HepG2 (cell line): ENCODE measurements around the gene NBR1. TPM values are rescaled to one million over a fixed set of nuclear protein-coding genes. Genes with fewer than 3 reads are reported as not detected.

Experiments used
- E2F5 ChIP-seq: sonication (generic); formaldehyde crosslinking; conservative IDR thresholded peaks from 2 replicates; pipeline ENCODE4 v1.4.0; 2020; ENCODE audit warnings: missing genetic modification reagents
- FOXJ3 ChIP-seq: sonication (generic); formaldehyde crosslinking; IDR thresholded peaks from 2 replicates; pipeline ENCODE4 v1.4.0; 2020; ENCODE audit warnings: missing genetic modification reagents, mild to moderate bottlenecking, borderline replicate concordance
- RXRA ChIP-seq: sonication (generic); formaldehyde crosslinking; IDR thresholded peaks from 2 replicates; pipeline ENCODE4 v1.5.1; 2020; ENCODE audit warnings: missing genetic modification reagents
- SRY ChIP-seq: sonication (generic); formaldehyde crosslinking; IDR thresholded peaks from 2 replicates; pipeline ENCODE4 v1.8.0; 2022; ENCODE audit warnings: mild to moderate bottlenecking, missing genetic modification reagents
- THRA ChIP-seq: sonication (generic); formaldehyde crosslinking; IDR thresholded peaks from 2 replicates; pipeline ENCODE4 v1.4.0; 2020; ENCODE audit warnings: missing genetic modification reagents, borderline replicate concordance
- ZNF652 ChIP-seq: IDR thresholded peaks from 2 replicates; pipeline ENCODE4 v1.6.1; 2016; ENCODE audit warnings: low read depth, borderline replicate concordance
- ZNF747 ChIP-seq: sonication (generic); formaldehyde crosslinking; IDR thresholded peaks from 2 replicates; pipeline ENCODE4 v1.8.1; 2023; ENCODE audit warnings: missing genetic modification reagents, mild to moderate bottlenecking, borderline replicate concordance
- ZNF770 ChIP-seq: sonication (generic); formaldehyde crosslinking; IDR thresholded peaks from 2 replicates; pipeline ENCODE4 v1.5.0; 2020; ENCODE audit warnings: mild to moderate bottlenecking, missing genetic modification reagents
- ZSCAN21 ChIP-seq: sonication (generic); formaldehyde crosslinking; IDR thresholded peaks from 2 replicates; pipeline ENCODE4 v1.8.0; 2022; ENCODE audit warnings: mild to moderate bottlenecking, missing genetic modification reagents, moderate library complexity, borderline replicate concordance
- polyA plus RNA-seq, 8 experiments: library from polyadenylated mRNA; depleted of rRNA in 3 of 8; stranded (reverse) in 7 of 8; unstranded in 1 of 8; fragments of >200 nt; fragmentation: Illumina TruSeq in 4 of 8; extraction: Trizol in 4 of 8; gene quantifications; 2 replicates each; pipeline versions ENCODE4 v1.2.1 to v1.2.3, GENCODE V29; 2011 to 2016; ENCODE audit warnings: low read depth in 4 of 8, missing spikeins in 1 of 8, mixed read lengths in 1 of 8; ENCODE audit not compliant: insufficient read depth in 1 of 8
- total RNA-seq, 5 experiments: library from RNA; depleted of rRNA; stranded (reverse); fragments of >200 nt; fragmentation: Illumina TruSeq; extraction: Trizol; gene quantifications; 2 replicates each; pipeline ENCODE4 v1.2.3, GENCODE V29; 2016; ENCODE audit warnings: low read depth in 1 of 5
- TF ChIP-seq, protein P1 (sequence below): sonication (generic); formaldehyde crosslinking; IDR thresholded peaks from 2 replicates; pipeline ENCODE4 v1.5.0; 2020; ENCODE audit warnings: missing genetic modification reagents
- TF ChIP-seq, protein P2 (sequence below): sonication (generic); formaldehyde crosslinking; IDR thresholded peaks from 2 replicates; pipeline ENCODE4 v1.9.0; 2021; ENCODE audit warnings: mild to moderate bottlenecking, missing genetic modification reagents
- TF ChIP-seq, protein P3 (sequence below): sonication (generic); formaldehyde crosslinking; IDR thresholded peaks from 2 replicates; pipeline ENCODE4 v1.4.0; 2020; ENCODE audit warnings: missing genetic modification reagents

The NBR1 gene
- total and polyA plus RNA-seq, 2 of the 13 experiments (the other 11 are each of a cell fraction or from before 2014, with no cell fraction given), result 51.7 to 121 TPM

GRCh38 chr17:43171586-43172487, 823 bp downstream of the NBR1 start (continued):
- TF ChIP-seq, protein P1, sequence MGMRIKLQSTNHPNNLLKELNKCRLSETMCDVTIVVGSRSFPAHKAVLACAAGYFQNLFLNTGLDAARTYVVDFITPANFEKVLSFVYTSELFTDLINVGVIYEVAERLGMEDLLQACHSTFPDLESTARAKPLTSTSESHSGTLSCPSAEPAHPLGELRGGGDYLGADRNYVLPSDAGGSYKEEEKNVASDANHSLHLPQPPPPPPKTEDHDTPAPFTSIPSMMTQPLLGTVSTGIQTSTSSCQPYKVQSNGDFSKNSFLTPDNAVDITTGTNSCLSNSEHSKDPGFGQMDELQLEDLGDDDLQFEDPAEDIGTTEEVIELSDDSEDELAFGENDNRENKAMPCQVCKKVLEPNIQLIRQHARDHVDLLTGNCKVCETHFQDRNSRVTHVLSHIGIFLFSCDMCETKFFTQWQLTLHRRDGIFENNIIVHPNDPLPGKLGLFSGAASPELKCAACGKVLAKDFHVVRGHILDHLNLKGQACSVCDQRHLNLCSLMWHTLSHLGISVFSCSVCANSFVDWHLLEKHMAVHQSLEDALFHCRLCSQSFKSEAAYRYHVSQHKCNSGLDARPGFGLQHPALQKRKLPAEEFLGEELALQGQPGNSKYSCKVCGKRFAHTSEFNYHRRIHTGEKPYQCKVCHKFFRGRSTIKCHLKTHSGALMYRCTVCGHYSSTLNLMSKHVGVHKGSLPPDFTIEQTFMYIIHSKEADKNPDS (CRISPR knock-in tag), result no peak
- TF ChIP-seq, protein P2, sequence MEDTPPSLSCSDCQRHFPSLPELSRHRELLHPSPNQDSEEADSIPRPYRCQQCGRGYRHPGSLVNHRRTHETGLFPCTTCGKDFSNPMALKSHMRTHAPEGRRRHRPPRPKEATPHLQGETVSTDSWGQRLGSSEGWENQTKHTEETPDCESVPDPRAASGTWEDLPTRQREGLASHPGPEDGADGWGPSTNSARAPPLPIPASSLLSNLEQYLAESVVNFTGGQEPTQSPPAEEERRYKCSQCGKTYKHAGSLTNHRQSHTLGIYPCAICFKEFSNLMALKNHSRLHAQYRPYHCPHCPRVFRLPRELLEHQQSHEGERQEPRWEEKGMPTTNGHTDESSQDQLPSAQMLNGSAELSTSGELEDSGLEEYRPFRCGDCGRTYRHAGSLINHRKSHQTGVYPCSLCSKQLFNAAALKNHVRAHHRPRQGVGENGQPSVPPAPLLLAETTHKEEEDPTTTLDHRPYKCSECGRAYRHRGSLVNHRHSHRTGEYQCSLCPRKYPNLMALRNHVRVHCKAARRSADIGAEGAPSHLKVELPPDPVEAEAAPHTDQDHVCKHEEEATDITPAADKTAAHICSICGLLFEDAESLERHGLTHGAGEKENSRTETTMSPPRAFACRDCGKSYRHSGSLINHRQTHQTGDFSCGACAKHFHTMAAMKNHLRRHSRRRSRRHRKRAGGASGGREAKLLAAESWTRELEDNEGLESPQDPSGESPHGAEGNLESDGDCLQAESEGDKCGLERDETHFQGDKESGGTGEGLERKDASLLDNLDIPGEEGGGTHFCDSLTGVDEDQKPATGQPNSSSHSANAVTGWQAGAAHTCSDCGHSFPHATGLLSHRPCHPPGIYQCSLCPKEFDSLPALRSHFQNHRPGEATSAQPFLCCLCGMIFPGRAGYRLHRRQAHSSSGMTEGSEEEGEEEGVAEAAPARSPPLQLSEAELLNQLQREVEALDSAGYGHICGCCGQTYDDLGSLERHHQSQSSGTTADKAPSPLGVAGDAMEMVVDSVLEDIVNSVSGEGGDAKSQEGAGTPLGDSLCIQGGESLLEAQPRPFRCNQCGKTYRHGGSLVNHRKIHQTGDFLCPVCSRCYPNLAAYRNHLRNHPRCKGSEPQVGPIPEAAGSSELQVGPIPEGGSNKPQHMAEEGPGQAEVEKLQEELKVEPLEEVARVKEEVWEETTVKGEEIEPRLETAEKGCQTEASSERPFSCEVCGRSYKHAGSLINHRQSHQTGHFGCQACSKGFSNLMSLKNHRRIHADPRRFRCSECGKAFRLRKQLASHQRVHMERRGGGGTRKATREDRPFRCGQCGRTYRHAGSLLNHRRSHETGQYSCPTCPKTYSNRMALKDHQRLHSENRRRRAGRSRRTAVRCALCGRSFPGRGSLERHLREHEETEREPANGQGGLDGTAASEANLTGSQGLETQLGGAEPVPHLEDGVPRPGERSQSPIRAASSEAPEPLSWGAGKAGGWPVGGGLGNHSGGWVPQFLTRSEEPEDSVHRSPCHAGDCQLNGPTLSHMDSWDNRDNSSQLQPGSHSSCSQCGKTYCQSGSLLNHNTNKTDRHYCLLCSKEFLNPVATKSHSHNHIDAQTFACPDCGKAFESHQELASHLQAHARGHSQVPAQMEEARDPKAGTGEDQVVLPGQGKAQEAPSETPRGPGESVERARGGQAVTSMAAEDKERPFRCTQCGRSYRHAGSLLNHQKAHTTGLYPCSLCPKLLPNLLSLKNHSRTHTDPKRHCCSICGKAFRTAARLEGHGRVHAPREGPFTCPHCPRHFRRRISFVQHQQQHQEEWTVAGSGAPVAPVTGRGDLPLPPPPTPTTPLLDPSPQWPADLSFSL (CRISPR knock-in tag), result no peak
- no peak for TF ChIP-seq E2F5 (CRISPR knock-in tag)
- no peak for TF ChIP-seq FOXJ3
- no peak for TF ChIP-seq RXRA
- no peak for TF ChIP-seq ZSCAN21 (CRISPR knock-in tag)
- TF ChIP-seq ZNF652 (CRISPR knock-in tag), result peak; percentile 96
- 0 out of 2 replicates have a peak, but pooled peaks have one; percentile 21 for TF ChIP-seq SRY
- peak; percentile 85 for TF ChIP-seq ZNF770 (CRISPR knock-in tag)
- TF ChIP-seq, protein P3, sequence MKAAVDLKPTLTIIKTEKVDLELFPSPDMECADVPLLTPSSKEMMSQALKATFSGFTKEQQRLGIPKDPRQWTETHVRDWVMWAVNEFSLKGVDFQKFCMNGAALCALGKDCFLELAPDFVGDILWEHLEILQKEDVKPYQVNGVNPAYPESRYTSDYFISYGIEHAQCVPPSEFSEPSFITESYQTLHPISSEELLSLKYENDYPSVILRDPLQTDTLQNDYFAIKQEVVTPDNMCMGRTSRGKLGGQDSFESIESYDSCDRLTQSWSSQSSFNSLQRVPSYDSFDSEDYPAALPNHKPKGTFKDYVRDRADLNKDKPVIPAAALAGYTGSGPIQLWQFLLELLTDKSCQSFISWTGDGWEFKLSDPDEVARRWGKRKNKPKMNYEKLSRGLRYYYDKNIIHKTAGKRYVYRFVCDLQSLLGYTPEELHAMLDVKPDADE (CRISPR knock-in tag), result 0 out of 2 replicates have a peak, but pooled peaks have one; percentile 33
- TF ChIP-seq ZNF747 (CRISPR knock-in tag), result peak; percentile 21; the same call in 1 of the 2 replicates
- 0 out of 2 replicates have a peak, but pooled peaks have one; percentile 15 for TF ChIP-seq THRA (CRISPR knock-in tag)
